ENCODE results near the gene B3GNT5.

B3GNT5 gene

GRCh38 chr3:183313764-183314163 lies 60.7 kb downstream of the B3GNT5 start:
- no peak for DNase-seq (ENCODE audit: extremely low spot score, insufficient read length, low read depth)
- no peak for FAIRE-seq

GRCh38 chr3:183315739-183316138 lies 62.7 kb downstream of the B3GNT5 start:
- DNase-seq (ENCODE audit: extremely low spot score, insufficient read length, low read depth): no peak
- FAIRE-seq: no peak

GRCh38 chr3:183317271-183317670 lies 64.2 kb downstream of the B3GNT5 start:
- FAIRE-seq: no peak
- no peak for DNase-seq (ENCODE audit: extremely low spot score, insufficient read length, low read depth)

GRCh38 chr3:183317886-183318865 lies 65.1 kb downstream of the B3GNT5 start:
- no peak for DNase-seq (ENCODE audit: extremely low spot score, insufficient read length, low read depth)
- no peak for FAIRE-seq

- DNase-seq (ENCODE audit: extremely low spot score, insufficient read length, low read depth): no peak
- no peak for FAIRE-seq
These were observed 65.8 kb downstream of the B3GNT5 start for GRCh38 chr3:183318877-183319276.

- FAIRE-seq (no peak), DNase-seq (ENCODE audit: extremely low spot score, insufficient read length, low read depth) (no peak)
These were observed 66.3 kb downstream of the B3GNT5 start for GRCh38 chr3:183319371-183319770.
